Subcutaneous abdominal adipose tissue (tissue), 5 donors: Measurements from ENCODE around the gene UBE2L6.

Experiments
- H3K27ac ChIP-seq: one replicate; pipeline ENCODE4 v1.7.0; 2013; ENCODE audit warnings: low read depth, mild to moderate bottlenecking, inconsistent platforms, low read length, moderate library complexity
- H3K27me3 ChIP-seq, 5 donors: one replicate each; pipeline ENCODE4 v1.7.0; 2013; ENCODE audit warnings: low read length in 5 of 5, inconsistent platforms in 1 of 5; ENCODE audit not compliant: control insufficient read depth in 5 of 5, insufficient read depth in 4 of 5
- H3K36me3 ChIP-seq, 5 donors: one replicate each; pipeline ENCODE4 v1.7.0; 2013; ENCODE audit warnings: low read length in 5 of 5; ENCODE audit not compliant: control insufficient read depth in 5 of 5, insufficient read depth in 5 of 5
- H3K4me1 ChIP-seq, 5 donors: one replicate each; pipeline ENCODE4 v1.7.0; 2013; ENCODE audit warnings: low read length in 5 of 5, mild to moderate bottlenecking in 3 of 5, moderate library complexity in 1 of 5; ENCODE audit not compliant: control insufficient read depth in 5 of 5, insufficient read depth in 5 of 5
- H3K4me3 ChIP-seq, 5 donors: one replicate each; pipeline ENCODE4 v1.7.0; 2013; ENCODE audit warnings: low read length in 5 of 5, low read depth in 1 of 5
- H3K9ac ChIP-seq, 5 donors: one replicate each; pipeline ENCODE4 v1.7.0; 2013; ENCODE audit warnings: low read length in 5 of 5, mild to moderate bottlenecking in 4 of 5, moderate library complexity in 3 of 5
- H3K9me3 ChIP-seq, 5 donors: one replicate each; pipeline ENCODE4 v1.7.0; 2013; ENCODE audit warnings: low read length in 5 of 5; ENCODE audit not compliant: control insufficient read depth in 5 of 5
- donor health status: healthy.
- donor health status: healthy.
- donor health status: healthy.
- donor health status: healthy.
- donor health status: healthy.

Gene UBE2L6

GRCh38 chr11:57571606-57572005 is 4.1 kb upstream of the UBE2L6 start:
- Histone ChIP-seq H3K9me3 (no peaks in the 10 kb centered on the region), H3K36me3 (no peaks in the 10 kb centered on the region), H3K27ac (no peak overlapping the region), H3K4me3 (no peak overlapping the region), H3K27me3 (no peaks in the 10 kb centered on the region), H3K4me1 (peaks cover 0 to 26% (median 11%) of the 10 kb centered on the region in 5 donors), H3K9ac (no peak overlapping the region)

- Histone ChIP-seq H3K27me3 (no peaks in the 10 kb centered on the region), H3K27ac (peak overlapping the region; percentile 72), H3K9me3 (no peaks in the 10 kb centered on the region), H3K4me3 (peak overlapping the region; percentile 45 to 96 (median 89)), H3K9ac (peak overlapping the region in 4 of 5 donors; percentile 70 to 85 (median 77)), H3K4me1 (peaks cover 0 to 40% (median 25%) of the 10 kb centered on the region in 5 donors), H3K36me3 (no peaks in the 10 kb centered on the region)
Measured at GRCh38 chr11:57568330-57568766, 876 bp upstream of the UBE2L6 start.

- peak overlapping the region; percentile 79 for H3K27ac ChIP-seq
- peaks cover 0 to 42% (median 28%) of the 10 kb centered on the region in 5 donors for H3K4me1 ChIP-seq
- H3K36me3 ChIP-seq, result no peaks in the 10 kb centered on the region
- H3K9me3 ChIP-seq, result no peaks in the 10 kb centered on the region
- H3K4me3 ChIP-seq, result peak overlapping the region; percentile 84 to 96 (median 90)
- no peaks in the 10 kb centered on the region for H3K27me3 ChIP-seq
- H3K9ac ChIP-seq, result peak overlapping the region; percentile 72 to 93 (median 77)
Measured at GRCh38 chr11:57566905-57567514, 462 bp downstream of the UBE2L6 start.

GRCh38 chr11:57566005-57566904 is 1.2 kb downstream of the UBE2L6 start:
- H3K36me3 ChIP-seq, result no peaks in the 10 kb centered on the region
- no peaks in the 10 kb centered on the region for H3K27me3 ChIP-seq
- H3K4me3 ChIP-seq, result peak overlapping the region; percentile 33 to 96 (median 90)
- H3K9me3 ChIP-seq, result no peaks in the 10 kb centered on the region
- peak overlapping the region in 4 of 5 donors; percentile 40 to 93 (median 82) for H3K9ac ChIP-seq
- H3K27ac ChIP-seq, result peak overlapping the region; percentile 79
- H3K4me1 ChIP-seq, result peaks cover 0 to 49% (median 35%) of the 10 kb centered on the region in 5 donors

- Histone ChIP-seq H3K27ac (no peak overlapping the region), H3K36me3 (peaks cover 3 to 20% (median 18%) of the 10 kb centered on the region in 5 donors), H3K4me1 (peaks cover 0 to 34% (median 21%) of the 10 kb centered on the region in 5 donors), H3K9me3 (no peaks in the 10 kb centered on the region), H3K27me3 (no peaks in the 10 kb centered on the region), H3K4me3 (no peak overlapping the region), H3K9ac (no peak overlapping the region)
Measured at GRCh38 chr11:57562596-57562995, 4.9 kb downstream of the UBE2L6 start.

GRCh38 chr11:57560146-57560545 is 7.3 kb downstream of the UBE2L6 start:
- H3K4me3 ChIP-seq, result no peak overlapping the region
- H3K27ac ChIP-seq, result no peak overlapping the region
- H3K36me3 ChIP-seq, result peaks cover 5 to 42% (median 32%) of the 10 kb centered on the region in 5 donors
- H3K9me3 ChIP-seq, result no peaks in the 10 kb centered on the region
- no peak overlapping the region for H3K9ac ChIP-seq
- H3K27me3 ChIP-seq, result no peaks in the 10 kb centered on the region
- peaks cover 0 to 16% (median 0%) of the 10 kb centered on the region in 5 donors for H3K4me1 ChIP-seq

- H3K36me3 ChIP-seq, result peaks cover 8 to 81% (median 66%) of the 10 kb centered on the region in 5 donors
- no peaks in the 10 kb centered on the region for H3K27me3 ChIP-seq
- H3K9ac ChIP-seq, result no peak overlapping the region
- no peaks in the 10 kb centered on the region for H3K9me3 ChIP-seq
- no peak overlapping the region for H3K27ac ChIP-seq
- H3K4me3 ChIP-seq, result no peak overlapping the region
- H3K4me1 ChIP-seq, result peaks cover 0 to 2% (median 0%) of the 10 kb centered on the region in 5 donors
Measured at GRCh38 chr11:57556041-57556440, 11.4 kb downstream of the UBE2L6 start.

- Histone ChIP-seq H3K4me1 (no peaks in the 10 kb centered on the region), H3K27me3 (no peaks in the 10 kb centered on the region), H3K27ac (no peak overlapping the region), H3K9me3 (no peaks in the 10 kb centered on the region), H3K9ac (no peak overlapping the region), H3K4me3 (no peak overlapping the region), H3K36me3 (peaks cover 10 to 88% (median 66%) of the 10 kb centered on the region in 5 donors)
Measured at GRCh38 chr11:57555393-57555792, 12.1 kb downstream of the UBE2L6 start.

- Histone ChIP-seq H3K36me3 (peaks cover 7 to 86% (median 56%) of the 10 kb centered on the region in 5 donors), H3K27ac (no peak overlapping the region), H3K4me3 (no peak overlapping the region), H3K27me3 (no peaks in the 10 kb centered on the region), H3K9me3 (no peaks in the 10 kb centered on the region), H3K9ac (no peak overlapping the region), H3K4me1 (peaks cover 0 to 6% (median 2%) of the 10 kb centered on the region in 5 donors)
Measured at GRCh38 chr11:57552479-57552878, 15.0 kb downstream of the UBE2L6 start.

GRCh38 chr11:57551941-57552340 is 15.5 kb downstream of the UBE2L6 start:
- no peak overlapping the region for H3K9ac ChIP-seq
- peaks cover 7 to 82% (median 55%) of the 10 kb centered on the region in 5 donors for H3K36me3 ChIP-seq
- H3K27me3 ChIP-seq, result no peaks in the 10 kb centered on the region
- no peaks in the 10 kb centered on the region for H3K9me3 ChIP-seq
- H3K4me1 ChIP-seq, result peaks cover 0 to 11% (median 2%) of the 10 kb centered on the region in 5 donors
- H3K4me3 ChIP-seq, result no peak overlapping the region
- H3K27ac ChIP-seq, result no peak overlapping the region
